ENCODE measurements around the gene SCEL.
"Not testable (repeated sequence)": the region's sequence is repeated elsewhere in the genome, so short reads cannot be mapped to it uniquely, and the experiment has no call there.

DNA sequence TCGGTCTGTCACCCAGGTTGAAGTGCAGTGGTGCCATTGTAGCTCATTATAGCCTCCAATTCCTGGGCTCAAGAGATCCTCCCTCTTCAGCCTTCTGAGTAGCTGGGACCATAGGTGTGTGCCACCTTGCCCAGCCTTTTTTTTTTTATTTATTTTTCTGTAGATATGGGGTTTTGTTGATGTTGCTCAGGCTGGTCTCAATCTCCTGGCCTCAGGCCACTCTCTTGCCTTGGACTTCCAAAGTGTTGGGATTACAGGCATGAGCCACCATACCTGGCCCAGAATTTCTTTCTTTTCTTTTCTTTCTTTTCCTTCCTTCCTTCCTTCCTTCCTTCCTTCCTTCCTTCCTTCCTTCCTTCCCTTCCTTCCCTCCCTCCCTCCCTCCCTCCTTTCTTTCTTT is 16.1 kb upstream of the SCEL start:
- not testable (repeated sequence) for TF ChIP-seq POLR2A (IDR thresholded peaks at IDR 0.05; ENCODE audit: low read depth, low read length); POLR2AphosphoS5 (IDR thresholded peaks at IDR 0.05; ENCODE audit: low read depth, low read length); TAF1 (IDR thresholded peaks at IDR 0.05; ENCODE audit: borderline replicate concordance, low read depth, low read length)
